Stimulated activated CD8-positive, alpha-beta memory T cell treated with anti-CD3 and anti-CD28 coated beads, Interleukin-15, amount 100 ng/mL, for 1 hour (primary cell): ENCODE results near the gene WDR45B.

Experiments used
- DNase-seq: peaks from one replicate; pipeline ENCODE4 v3.0.0-alpha.2; 2020; ENCODE audit warnings: low read depth

WDR45B gene

GRCh38 chr17:82677353-82677925 lies 29.2 kb upstream of the WDR45B start:
- DNase-seq, result no peak

GRCh38 chr17:82675476-82676245 lies 27.4 kb upstream of the WDR45B start:
- DNase-seq, result no peak

- no peak for DNase-seq
These were observed 26.6 kb upstream of the WDR45B start for GRCh38 chr17:82674656-82675475.

GRCh38 chr17:82670661-82671450 lies 22.6 kb upstream of the WDR45B start:
- DNase-seq, result no peak

DNA sequence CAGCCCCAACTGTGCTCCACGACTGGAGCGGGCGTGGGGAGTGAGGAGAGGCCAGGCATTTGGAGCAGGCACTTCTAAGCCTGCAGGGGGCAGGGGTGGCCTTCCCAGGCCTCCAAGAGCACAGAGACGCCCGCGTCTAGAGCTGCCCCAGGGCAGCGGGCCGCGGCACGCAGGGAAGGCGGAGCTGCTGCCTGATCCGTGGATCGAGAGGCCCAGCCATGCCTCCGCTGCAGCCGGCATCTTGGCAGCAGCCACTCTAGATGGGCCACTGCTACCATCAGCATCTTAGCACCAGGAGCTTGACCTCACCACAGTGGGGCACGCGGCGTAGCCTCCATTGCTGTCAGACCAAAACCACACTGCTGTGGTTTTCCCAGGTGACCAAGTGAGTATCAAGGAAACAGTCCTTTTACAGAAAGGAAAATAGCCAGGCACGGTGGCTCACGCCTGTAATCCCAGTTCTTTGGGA lies 20.4 kb upstream of the WDR45B start:
- no peak for DNase-seq

GRCh38 chr17:82668024-82668630 lies 19.9 kb upstream of the WDR45B start:
- no peak for DNase-seq

DNA sequence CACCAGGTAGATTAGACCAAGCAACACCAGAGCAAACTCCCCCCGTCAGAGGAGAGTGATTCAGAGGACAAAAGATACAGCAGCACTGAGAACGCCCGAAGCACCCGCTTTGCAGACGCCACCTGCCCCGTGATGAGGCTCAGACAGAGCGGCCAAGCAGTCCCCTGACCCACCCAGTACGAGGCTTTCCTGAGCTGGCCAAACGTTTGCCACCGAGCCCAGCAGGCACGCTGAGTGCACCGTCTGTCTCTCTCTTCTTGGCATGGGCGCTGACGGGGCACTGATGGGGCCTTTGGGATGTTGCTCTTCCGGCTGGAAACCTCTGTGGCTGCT lies 19.4 kb upstream of the WDR45B start:
- DNase-seq, result no peak

GRCh38 chr17:82666931-82667667 lies 18.9 kb upstream of the WDR45B start:
- no peak for DNase-seq

DNA sequence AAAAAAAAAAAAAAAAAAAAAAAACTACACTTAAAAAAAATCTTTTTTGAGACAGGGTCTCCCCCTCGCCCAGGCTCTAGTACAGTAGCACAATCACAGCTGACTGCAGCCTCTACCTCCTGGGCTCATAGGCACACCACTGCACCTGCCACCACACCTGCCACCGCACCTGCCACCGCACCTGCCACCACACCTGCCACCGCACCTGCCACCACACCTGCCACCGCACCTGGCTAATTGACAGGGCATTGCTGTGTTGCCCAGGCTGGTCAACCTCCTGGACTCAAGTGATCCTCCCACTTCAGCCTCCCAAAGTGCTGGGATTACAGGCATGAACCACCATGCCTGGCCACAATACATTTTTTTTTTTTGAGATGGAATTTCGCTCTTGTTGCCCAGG lies 17.6 kb upstream of the WDR45B start:
- no peak for DNase-seq

DNA sequence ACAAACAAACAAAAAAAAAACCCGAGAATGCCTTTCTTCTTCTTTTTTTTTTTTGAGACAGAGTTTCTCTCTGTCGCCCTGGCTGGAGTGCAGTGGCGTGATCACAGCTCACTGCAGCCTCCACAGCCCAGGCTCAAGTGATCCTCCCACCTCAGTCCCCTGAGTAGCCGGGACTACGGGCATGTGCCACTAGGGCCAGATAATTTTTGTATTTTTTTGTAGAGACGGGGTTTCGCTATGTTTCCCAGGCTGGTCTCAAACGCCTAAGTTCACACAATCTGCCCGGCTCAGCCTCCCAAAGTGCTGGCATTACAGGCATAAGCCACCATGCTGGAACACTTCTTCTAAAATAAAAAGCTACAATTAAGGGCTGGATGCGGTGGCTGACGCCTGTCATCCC lies 17.0 kb upstream of the WDR45B start:
- no peak for DNase-seq

DNA sequence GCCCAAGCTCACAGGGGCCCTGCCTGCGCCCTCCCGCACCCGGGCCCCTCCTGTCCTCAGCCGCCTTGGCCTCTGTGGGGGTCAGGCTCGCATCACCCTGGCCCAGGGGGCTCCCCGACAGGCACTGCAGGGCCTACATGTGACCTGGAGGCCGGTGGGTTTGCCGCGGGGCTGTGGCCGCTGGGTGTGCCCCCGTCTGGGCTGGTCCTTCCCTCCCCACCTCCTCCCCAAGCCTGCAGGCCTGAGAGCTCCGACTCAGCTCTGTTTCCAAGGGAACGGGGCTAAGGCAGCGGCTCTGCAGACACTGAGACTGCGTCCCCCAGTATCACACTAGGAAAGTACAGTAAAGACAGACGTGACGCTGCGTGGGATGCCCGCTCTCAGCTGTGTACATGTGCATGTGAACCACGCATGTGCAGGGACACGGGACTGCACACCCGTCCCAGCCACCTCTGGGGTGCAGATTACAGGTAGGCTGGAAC lies 16.5 kb upstream of the WDR45B start:
- DNase-seq, result no peak

DNA sequence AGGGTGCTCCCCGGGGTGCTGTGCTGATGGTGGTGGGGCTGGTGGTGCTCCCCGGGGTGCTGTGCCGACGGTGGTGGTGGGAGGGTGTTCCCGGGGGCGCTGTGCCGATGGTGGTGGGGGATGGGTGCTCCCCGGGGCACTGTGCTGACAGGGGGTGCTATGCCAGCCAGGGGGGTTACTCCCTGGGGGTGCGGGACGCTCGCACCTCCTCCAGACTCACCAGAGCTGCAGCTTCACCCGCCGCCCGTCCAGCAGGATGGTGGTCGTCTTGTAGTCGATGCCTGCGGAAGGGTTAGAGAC lies 16.0 kb upstream of the WDR45B start:
- DNase-seq, result no peak

DNA sequence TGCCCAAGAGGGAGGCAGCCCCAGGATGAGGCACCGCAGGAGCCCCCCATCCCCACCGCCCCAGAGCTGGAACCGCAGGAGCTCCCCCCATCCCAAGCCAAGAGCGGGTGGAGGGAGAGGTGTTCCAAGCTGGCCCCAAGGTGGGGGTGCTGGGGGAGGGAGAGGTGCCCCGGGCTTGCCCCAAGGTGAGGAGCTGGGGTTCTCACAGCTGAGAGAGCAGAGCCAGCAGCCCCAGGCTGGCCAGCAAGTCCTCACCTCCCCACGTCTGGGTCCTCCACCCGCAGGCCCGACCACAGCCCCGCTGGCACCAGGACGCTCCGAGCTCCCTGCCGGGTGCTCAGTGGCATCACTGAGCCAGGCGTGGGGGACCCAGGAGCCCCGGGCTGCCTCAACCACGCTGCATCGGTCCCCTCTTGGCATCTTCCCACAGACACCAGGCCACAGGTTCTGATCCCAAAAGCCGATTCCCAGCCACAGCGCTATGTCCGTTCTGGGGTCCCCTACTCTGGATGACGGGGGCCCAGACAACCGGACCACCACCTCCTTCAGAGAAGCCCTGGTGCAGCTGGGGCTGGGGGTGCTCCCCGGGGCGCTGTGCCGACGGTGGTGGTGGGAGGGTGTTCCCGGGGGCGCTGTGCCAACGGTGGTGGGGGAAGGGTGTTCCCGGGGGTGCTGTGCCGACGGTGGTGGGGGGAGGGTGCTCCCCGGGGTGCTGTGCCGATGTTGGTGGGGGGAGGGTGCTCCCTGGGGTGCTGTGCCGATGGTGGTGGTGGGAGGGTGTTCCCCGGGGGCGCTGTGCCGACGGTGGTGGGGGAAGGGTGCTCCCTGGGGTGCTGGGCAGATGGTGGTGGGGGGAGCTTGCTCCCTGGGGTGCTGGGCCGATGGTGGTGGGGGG lies 15.4 kb upstream of the WDR45B start:
- no peak for DNase-seq

- no peak for DNase-seq
These were observed 14.5 kb upstream of the WDR45B start for GRCh38 chr17:82662711-82663261.

GRCh38 chr17:82661717-82662683 lies 13.8 kb upstream of the WDR45B start:
- no peak for DNase-seq

GRCh38 chr17:82659886-82660285 lies 11.6 kb upstream of the WDR45B start:
- DNase-seq, result no peak

- no peak for DNase-seq
These were observed 10.7 kb upstream of the WDR45B start for GRCh38 chr17:82658796-82659452.

DNA sequence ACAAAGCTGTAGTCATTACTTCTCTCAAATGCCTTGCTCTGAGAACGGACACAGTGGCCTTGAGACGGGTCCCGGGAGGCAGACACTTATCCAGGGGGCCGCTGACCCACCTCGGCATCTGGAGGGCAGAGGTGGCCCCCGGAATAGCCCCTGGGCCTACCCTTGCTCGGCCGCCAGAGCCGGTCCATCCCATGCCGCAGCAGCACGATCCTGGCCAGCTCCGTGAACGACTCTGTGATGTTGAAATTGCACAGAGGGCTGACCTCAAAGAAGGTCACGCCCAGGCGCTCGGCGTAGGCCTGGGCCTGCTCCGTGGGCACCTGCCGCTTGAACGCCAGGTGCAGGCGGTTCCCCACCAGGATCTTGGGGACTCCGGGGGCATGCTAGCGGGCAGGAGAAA lies 10.1 kb upstream of the WDR45B start:
- DNase-seq, result no peak
